Mesendoderm (in vitro differentiated cells): ENCODE measurements around the gene TP73.

Experiments used
- DNase-seq: peaks from one replicate; pipeline ENCODE4 v3.0.0; 2013
- H2AK5ac ChIP-seq: 2 replicates; pipeline ENCODE4 v1.6.1; 2013; ENCODE audit warnings: low read length, inconsistent platforms
- H2BK120ac ChIP-seq: 2 replicates; pipeline ENCODE4 v1.6.1; 2013; ENCODE audit warnings: low read depth, mild to moderate bottlenecking, low read length, moderate library complexity, mixed read lengths
- H2BK15ac ChIP-seq: replicated peaks from 2 replicates; pipeline ENCODE4 v1.6.1; 2013; ENCODE audit warnings: low read depth, mild to moderate bottlenecking, moderate library complexity
- H2BK5ac ChIP-seq: 2 replicates; pipeline ENCODE4 v1.6.1; 2013; ENCODE audit warnings: low read length, inconsistent platforms
- H3K18ac ChIP-seq: 2 replicates; pipeline ENCODE4 v1.6.1; 2013; ENCODE audit warnings: mild to moderate bottlenecking, low read length, mixed read lengths
- H3K23ac ChIP-seq: one replicate; pipeline ENCODE4 v1.6.1; 2013; ENCODE audit warnings: low read length
- H3K27ac ChIP-seq: 2 replicates; pipeline ENCODE4 v1.5.1; 2013; ENCODE audit warnings: low read depth, mild to moderate bottlenecking, inconsistent platforms, low read length, moderate library complexity
- H3K27me3 ChIP-seq: 2 replicates; pipeline ENCODE4 v1.6.1; 2013; ENCODE audit warnings: low read length, control low read depth, mild to moderate bottlenecking, inconsistent platforms; ENCODE audit not compliant: insufficient read depth, poor library complexity
- H3K36me3 ChIP-seq: 2 replicates; pipeline ENCODE4 v1.6.1; 2013; ENCODE audit warnings: low read length, inconsistent platforms; ENCODE audit not compliant: control insufficient read depth, insufficient read depth
- H3K4ac ChIP-seq: one replicate; pipeline ENCODE4 v1.6.1; 2013; ENCODE audit warnings: low read depth, mild to moderate bottlenecking, low read length, moderate library complexity
- H3K4me1 ChIP-seq: 2 replicates; pipeline ENCODE4 v1.6.1; 2013; ENCODE audit warnings: low read depth, low read length, inconsistent platforms; ENCODE audit not compliant: control insufficient read depth
- H3K4me2 ChIP-seq: 2 replicates; pipeline ENCODE4 v1.6.1; 2013; ENCODE audit warnings: low read length
- H3K4me3 ChIP-seq: 2 replicates; pipeline ENCODE4 v1.5.1; 2013; ENCODE audit warnings: mild to moderate bottlenecking, low read length
- H3K56ac ChIP-seq: one replicate; pipeline ENCODE4 v1.6.1; 2013; ENCODE audit warnings: low read length
- H3K79me1 ChIP-seq: 2 replicates; pipeline ENCODE4 v1.6.1; 2013; ENCODE audit warnings: low read length, inconsistent platforms
- H3K79me2 ChIP-seq: 2 replicates; pipeline ENCODE4 v1.6.1; 2013; ENCODE audit warnings: mild to moderate bottlenecking, low read length; ENCODE audit not compliant: control insufficient read depth, insufficient read depth
- H3K9ac ChIP-seq: 2 replicates; pipeline ENCODE4 v1.6.1; 2013; ENCODE audit warnings: low read length, inconsistent platforms
- H4K5ac ChIP-seq: one replicate; pipeline ENCODE4 v1.6.1; 2013; ENCODE audit warnings: low read length
- H4K8ac ChIP-seq: one replicate; pipeline ENCODE4 v1.6.1; 2013; ENCODE audit warnings: low read depth, mild to moderate bottlenecking, control low read depth, low read length, moderate library complexity
- WGBS: extraction: QIAGEN DNeasy Blood & Tissue Kit; methylation state at CpG from one replicate; pipeline ENCODE4 v1.1.7; 2013; ENCODE audit warnings: low lambda C conversion rate, missing lambda C conversion rate; ENCODE audit not compliant: insufficient coverage; ENCODE audit errors: extremely low coverage; 5-methylcytosine and 5-hydroxymethylcytosine counted together

TP73 gene

DNA sequence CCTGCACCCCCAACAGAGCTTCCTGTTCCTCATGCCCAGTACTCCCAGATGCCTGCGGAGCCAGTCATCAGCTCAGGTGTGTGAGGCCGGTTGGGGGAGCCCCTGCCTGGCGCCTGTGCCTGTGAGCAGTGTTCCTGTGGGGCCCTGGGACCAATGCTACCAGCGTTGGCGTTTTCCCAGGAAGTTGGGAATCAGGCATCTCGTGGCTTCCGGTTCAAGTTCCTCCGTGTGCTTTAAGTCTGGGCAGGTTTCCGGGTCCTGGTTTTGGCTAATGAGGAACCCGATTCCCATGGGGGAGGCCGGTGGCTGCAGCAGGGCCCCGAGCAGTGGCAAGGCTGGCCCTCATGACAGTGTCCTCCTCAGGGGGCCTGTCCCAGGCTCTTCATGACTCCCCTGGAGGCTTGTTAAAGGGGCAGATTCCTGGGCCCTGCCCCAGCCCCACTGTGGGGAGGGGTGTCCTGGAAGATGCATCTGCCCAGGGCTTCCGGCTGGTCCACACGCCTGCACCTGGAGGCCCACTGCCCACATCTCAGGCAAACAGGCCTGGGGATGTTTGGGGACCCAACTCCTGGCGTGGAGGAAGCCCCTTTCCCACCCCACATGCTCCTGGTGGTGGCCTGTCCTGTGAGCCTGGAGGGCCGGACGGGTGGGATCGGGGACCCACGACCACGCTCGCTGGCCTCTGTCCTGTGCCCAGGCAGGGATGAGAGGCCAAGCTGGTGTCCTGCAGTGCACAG, 26.2 kb downstream of the TP73 start:
- Histone ChIP-seq H2BK15ac (no peak overlapping the region), H2BK120ac (no peak overlapping the region), H3K4me3 (no peak overlapping the region), H3K23ac (no peak overlapping the region), H3K79me1 (no peaks in the 10 kb centered on the region), H4K8ac (no peak overlapping the region), H2BK5ac (no peak overlapping the region), H3K27ac (no peak overlapping the region), H2AK5ac (no peak overlapping the region), H3K9ac (no peak overlapping the region), H3K79me2 (no peaks in the 10 kb centered on the region), H3K27me3 (no peaks in the 10 kb centered on the region), H3K4ac (no peak overlapping the region), H3K36me3 (no peaks in the 10 kb centered on the region), H3K4me1 (no peaks in the 10 kb centered on the region), H3K56ac (peak overlapping the region; percentile 15), H3K4me2 (no peak overlapping the region), H3K18ac (no peak overlapping the region), H4K5ac (no peak overlapping the region)
- peak; percentile 79 for DNase-seq
- WGBS = no CpG with 5 or more reads among the region's 21 CpGs

GRCh38 chr1:3679098-3679555, 26.8 kb downstream of the TP73 start:
- H2BK120ac ChIP-seq = no peak overlapping the region
- no CpG with 5 or more reads among the region's 18 CpGs for WGBS

GRCh38 chr1:3679799-3680453, 27.6 kb downstream of the TP73 start:
- no peaks in the 10 kb centered on the region for H3K4me1 ChIP-seq
- no peak overlapping the region for H3K4ac ChIP-seq
- no peak overlapping the region for H3K18ac ChIP-seq
- H3K4me2 ChIP-seq = no peak overlapping the region
- no peak for DNase-seq
- H3K79me2 ChIP-seq = no peaks in the 10 kb centered on the region
- no peak overlapping the region for H3K4me3 ChIP-seq
- H3K9ac ChIP-seq = no peak overlapping the region
- H3K36me3 ChIP-seq = no peaks in the 10 kb centered on the region
- H3K27ac ChIP-seq = no peak overlapping the region
- WGBS = no CpG with 5 or more reads among the region's 9 CpGs
- no peak overlapping the region for H2BK15ac ChIP-seq
- H4K8ac ChIP-seq = no peak overlapping the region
- no peak overlapping the region for H2BK120ac ChIP-seq
- H4K5ac ChIP-seq = no peak overlapping the region
- H3K79me1 ChIP-seq = no peaks in the 10 kb centered on the region
- no peak overlapping the region for H2BK5ac ChIP-seq
- no peak overlapping the region for H3K56ac ChIP-seq
- H3K23ac ChIP-seq = no peak overlapping the region
- no peak overlapping the region for H2AK5ac ChIP-seq
- H3K27me3 ChIP-seq = no peaks in the 10 kb centered on the region

More at GRCh38 chr1:3679098-3679555, 26.8 kb downstream of the TP73 start:
- Histone ChIP-seq H2BK5ac (no peak overlapping the region), H3K79me1 (no peaks in the 10 kb centered on the region), H2AK5ac (no peak overlapping the region), H3K4ac (no peak overlapping the region), H4K5ac (no peak overlapping the region), H3K27ac (no peak overlapping the region), H3K27me3 (no peaks in the 10 kb centered on the region), H3K23ac (no peak overlapping the region), H3K36me3 (no peaks in the 10 kb centered on the region), H4K8ac (no peak overlapping the region), H3K4me1 (no peaks in the 10 kb centered on the region), H3K18ac (no peak overlapping the region), H3K9ac (no peak overlapping the region), H3K4me3 (no peak overlapping the region), H3K56ac (no peak overlapping the region), H3K4me2 (no peak overlapping the region), H3K79me2 (no peaks in the 10 kb centered on the region), H2BK15ac (no peak overlapping the region)
- no peak for DNase-seq

GRCh38 chr1:3680488-3681230, 28.3 kb downstream of the TP73 start:
- Histone ChIP-seq H3K4ac (no peak overlapping the region), H3K23ac (no peak overlapping the region), H3K56ac (no peak overlapping the region), H2BK120ac (no peak overlapping the region), H3K36me3 (no peaks in the 10 kb centered on the region), H3K79me1 (no peaks in the 10 kb centered on the region), H2AK5ac (no peak overlapping the region), H3K9ac (no peak overlapping the region), H3K18ac (no peak overlapping the region), H2BK15ac (no peak overlapping the region), H3K4me2 (no peak overlapping the region), H4K5ac (no peak overlapping the region), H4K8ac (no peak overlapping the region), H3K27me3 (no peaks in the 10 kb centered on the region), H3K27ac (no peak overlapping the region), H3K4me1 (no peaks in the 10 kb centered on the region), H3K4me3 (no peak overlapping the region), H2BK5ac (no peak overlapping the region), H3K79me2 (no peaks in the 10 kb centered on the region)
- no CpG with 5 or more reads among the region's 20 CpGs for WGBS
- DNase-seq = no peak

DNA sequence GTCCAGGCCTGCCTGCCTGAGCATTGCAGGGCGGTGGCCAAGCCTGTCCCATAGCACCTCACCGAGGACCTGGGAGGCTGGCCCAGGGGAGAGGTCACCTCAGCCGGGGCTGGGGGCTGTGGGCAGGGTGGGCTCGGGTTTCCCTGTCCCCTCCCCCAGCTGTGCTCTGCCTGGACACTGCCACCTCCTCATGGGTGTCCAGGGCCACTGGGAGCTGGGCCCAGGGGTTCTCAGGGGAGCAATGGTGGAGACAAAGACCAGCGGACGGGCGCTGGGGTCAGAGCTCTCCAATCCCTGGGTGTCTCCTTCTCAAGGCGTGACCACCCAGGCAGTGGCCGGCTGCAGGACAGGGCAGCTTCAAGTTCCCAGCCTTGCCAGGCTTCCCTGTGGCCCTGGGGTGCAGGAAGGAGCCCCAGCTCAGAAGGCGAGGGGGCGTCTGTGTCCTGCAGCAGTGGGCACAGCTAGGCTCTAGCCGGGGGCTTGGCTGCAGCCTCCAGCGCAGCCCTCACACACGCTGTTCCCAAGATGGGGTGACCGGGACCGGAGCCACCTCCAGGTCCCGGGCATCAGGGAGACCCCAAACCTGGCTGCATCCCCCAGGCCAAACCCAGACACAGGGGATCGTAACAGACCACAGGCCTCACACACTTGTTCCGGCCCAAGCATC, 29.0 kb downstream of the TP73 start:
- no peaks in the 10 kb centered on the region for H3K27me3 ChIP-seq
- no peak overlapping the region for H3K4me3 ChIP-seq
- no peak overlapping the region for H4K5ac ChIP-seq
- no peak overlapping the region for H2BK5ac ChIP-seq
- no peaks in the 10 kb centered on the region for H3K79me2 ChIP-seq
- no peak overlapping the region for H2BK15ac ChIP-seq
- no peak overlapping the region for H3K56ac ChIP-seq
- H3K23ac ChIP-seq = no peak overlapping the region
- WGBS = no CpG with 5 or more reads among the region's 19 CpGs
- no peak overlapping the region for H3K4ac ChIP-seq
- no peak for DNase-seq
- H3K9ac ChIP-seq = no peak overlapping the region
- no peak overlapping the region for H3K18ac ChIP-seq
- H3K4me1 ChIP-seq = no peaks in the 10 kb centered on the region
- H3K79me1 ChIP-seq = no peaks in the 10 kb centered on the region
- H2BK120ac ChIP-seq = no peak overlapping the region
- H2AK5ac ChIP-seq = no peak overlapping the region
- no peak overlapping the region for H3K4me2 ChIP-seq
- no peak overlapping the region for H3K27ac ChIP-seq
- H3K36me3 ChIP-seq = no peaks in the 10 kb centered on the region
- no peak overlapping the region for H4K8ac ChIP-seq
